ENCODE results near the gene ANKS1A.
"Not testable (repeated sequence)": the region's sequence is repeated elsewhere in the genome, so short reads cannot be mapped to it uniquely, and the experiment has no call there.

ANKS1A gene

GRCh38 chr6:34993213-34993612 lies 104.2 kb downstream of the ANKS1A start:
- no peak for DNase-seq (ENCODE audit: low read depth, low spot score)

- no peak for DNase-seq (ENCODE audit: low read depth, low spot score)
Measured at GRCh38 chr6:34994693-34995092, 105.6 kb downstream of the ANKS1A start.

- not testable (repeated sequence) for DNase-seq (ENCODE audit: low read depth, low spot score)
Measured at GRCh38 chr6:34998417-34998816, 109.4 kb downstream of the ANKS1A start.

GRCh38 chr6:34999153-34999552 lies 110.1 kb downstream of the ANKS1A start:
- not testable (repeated sequence) for DNase-seq (ENCODE audit: low read depth, low spot score)

- DNase-seq (ENCODE audit: low read depth, low spot score) = not testable (repeated sequence)
Measured at GRCh38 chr6:34999962-35000361, 110.9 kb downstream of the ANKS1A start.

GRCh38 chr6:35001349-35001748 lies 112.3 kb downstream of the ANKS1A start:
- not testable (repeated sequence) for DNase-seq (ENCODE audit: low read depth, low spot score)

- not testable (repeated sequence) for DNase-seq (ENCODE audit: low read depth, low spot score)
Measured at GRCh38 chr6:35003886-35004530, 115.0 kb downstream of the ANKS1A start.

GRCh38 chr6:35007016-35007415 lies 118.0 kb downstream of the ANKS1A start:
- no peak for DNase-seq (ENCODE audit: low read depth, low spot score)

GRCh38 chr6:35008858-35009257 lies 119.8 kb downstream of the ANKS1A start:
- no peak for DNase-seq (ENCODE audit: low read depth, low spot score)

GRCh38 chr6:35011096-35012041 lies 122.3 kb downstream of the ANKS1A start:
- DNase-seq (ENCODE audit: low read depth, low spot score) = no peak

GRCh38 chr6:35013701-35014100 lies 124.6 kb downstream of the ANKS1A start:
- no peak for DNase-seq (ENCODE audit: low read depth, low spot score)

- DNase-seq (ENCODE audit: low read depth, low spot score) = peak; percentile 16
Measured at GRCh38 chr6:35014341-35014740, 125.3 kb downstream of the ANKS1A start.

- DNase-seq (ENCODE audit: low read depth, low spot score) = no peak
Measured at GRCh38 chr6:35014786-35015185, 125.7 kb downstream of the ANKS1A start.

GRCh38 chr6:35015476-35015875 lies 126.4 kb downstream of the ANKS1A start:
- DNase-seq (ENCODE audit: low read depth, low spot score) = no peak

GRCh38 chr6:35015996-35016395 lies 126.9 kb downstream of the ANKS1A start:
- no peak for DNase-seq (ENCODE audit: low read depth, low spot score)

GRCh38 chr6:35016502-35017321 lies 127.7 kb downstream of the ANKS1A start:
- DNase-seq (ENCODE audit: low read depth, low spot score) = peak; percentile 22

GRCh38 chr6:35017411-35018181 lies 128.5 kb downstream of the ANKS1A start:
- no peak for DNase-seq (ENCODE audit: low read depth, low spot score)

GRCh38 chr6:35018182-35018519 lies 129.1 kb downstream of the ANKS1A start:
- no peak for DNase-seq (ENCODE audit: low read depth, low spot score)

GRCh38 chr6:35018746-35019145 lies 129.7 kb downstream of the ANKS1A start:
- no peak for DNase-seq (ENCODE audit: low read depth, low spot score)

- DNase-seq (ENCODE audit: low read depth, low spot score) = no peak
Measured at GRCh38 chr6:35019171-35019570, 130.1 kb downstream of the ANKS1A start.

GRCh38 chr6:35019831-35020230 lies 130.8 kb downstream of the ANKS1A start:
- no peak for DNase-seq (ENCODE audit: low read depth, low spot score)

Data from astrocyte of the hippocampus (primary cell).